ENCODE data around the gene SLC17A9. TPM values are rescaled to one million over a fixed set of nuclear protein-coding genes. Genes with fewer than 3 reads are reported as not detected.
A peak's percentile ranks its signal among the peaks of the same experiment; 100 is the strongest.

Gene SLC17A9
- total and polyA plus RNA-seq, 2 of the 8 experiments (the other 6 are each of a cell fraction or from before 2014, with no cell fraction given): 23.5 to 35.2 TPM

DNA sequence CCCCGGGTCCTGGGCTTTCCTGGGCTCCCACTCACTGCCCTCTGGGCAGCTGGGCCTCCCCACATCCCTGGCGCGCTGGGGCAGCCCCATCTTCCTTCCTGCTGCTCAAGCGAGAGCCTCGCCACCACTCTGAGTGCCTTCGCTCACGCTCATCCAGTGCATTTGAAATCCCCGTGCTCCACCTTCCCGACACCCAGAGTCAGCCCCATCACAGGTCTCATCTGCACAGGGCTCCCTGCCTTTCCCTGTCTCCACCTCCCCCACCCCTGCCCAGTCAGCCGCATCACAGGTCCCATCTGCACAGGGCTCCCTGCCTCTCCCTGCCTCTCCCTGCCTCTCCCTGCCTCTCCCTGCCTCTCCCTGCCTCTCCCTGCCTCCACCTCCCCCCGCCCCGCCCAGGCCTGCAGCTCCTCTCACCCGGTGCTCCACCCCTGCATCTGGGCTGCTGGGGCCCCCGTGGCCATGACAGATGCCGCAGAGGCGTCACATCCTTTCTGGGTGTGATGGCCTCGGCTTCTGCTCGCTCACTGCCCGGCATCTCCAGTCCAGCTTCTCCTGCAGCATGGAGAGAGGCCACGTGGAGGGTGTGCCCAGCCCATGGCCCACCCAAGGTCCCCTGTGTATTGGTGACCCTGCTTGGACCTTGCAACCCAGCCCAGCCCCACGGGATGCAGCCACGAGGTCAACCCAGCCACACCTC lies 63.3 kb downstream of the SLC17A9 start:
- peaks cover 0 to 11% (median 6%) of the 10 kb centered on the region in 4 experiments; a peak in 6 of 7 replicates for H3K4me1 ChIP-seq (replicated peaks in 1 of 4; ENCODE audit: control insufficient read depth in 3 of 4, insufficient read depth in 4 of 4, low read length in 3 of 4)
- no peak for FAIRE-seq
- no peak overlapping the region for H3K4ac ChIP-seq (replicated peaks; ENCODE audit: insufficient read length, low read depth, low read length)
- H3K18ac ChIP-seq (ENCODE audit: extremely low read depth, low read length): no peak overlapping the region
- no peak overlapping the region for H3K4me3 ChIP-seq (ENCODE audit: extremely low read depth in 1 of 4, insufficient read depth in 2 of 4, low read depth in 3 of 4, low read length in 4 of 4)
- H3K9me3 ChIP-seq (ENCODE audit: insufficient read depth in 2 of 2, low read depth in 1 of 2, low read length in 1 of 2): peaks cover 5 to 8% of the 10 kb centered on the region in 2 experiments; a peak in 3 of 4 replicates
- TF ChIP-seq PHF8 (conservative IDR thresholded peaks at IDR 0.05; ENCODE audit: low read depth, low read length): no peak
- TF ChIP-seq CHD1 (IDR thresholded peaks at IDR 0.05; ENCODE audit: low read depth, low read length): no peak
- TF ChIP-seq POU5F1 (IDR thresholded peaks at IDR 0.05; ENCODE audit: low read depth, low read length): no peak
- no peak for TF ChIP-seq BCL11A (IDR thresholded peaks at IDR 0.05; ENCODE audit: low read depth in 2 of 2, low read length in 2 of 2)
- no peak for TF ChIP-seq GABPA (IDR thresholded peaks at IDR 0.05; ENCODE audit: borderline replicate concordance, insufficient read depth, low read length)
- no peak for TF ChIP-seq POLR2A (IDR thresholded peaks at IDR 0.05; ENCODE audit: control extremely low read depth in 1 of 2, low read depth in 2 of 2, low read length in 2 of 2)
- no peak for TF ChIP-seq MAFK (IDR thresholded peaks at IDR 0.05; ENCODE audit: low read depth, low read length)
- TF ChIP-seq ZNF274 (IDR thresholded peaks at IDR 0.05; ENCODE audit: borderline replicate concordance, extremely low read depth, low read length): no peak
- TF ChIP-seq CREB1 (IDR thresholded peaks at IDR 0.05): no peak
- no peaks in the 10 kb centered on the region for H3K79me2 ChIP-seq (ENCODE audit: control insufficient read depth in 1 of 2, insufficient read depth in 2 of 2, low read length in 2 of 2)
- ChIA-PET POLR2A (ENCODE audit: partially characterized antibody) (interaction anchor here (1.5 kb wide), 1 partner anchor 81 kb away, joined by 3 read pairs; no protein-coding TSS in a partner anchor), CTCF (ENCODE audit: partially characterized antibody) (interaction anchor here (0.5 to 1.8 kb wide), 4 partner anchors 25 to 115 kb away, joined by 3 to 5 read pairs (median 4); no protein-coding TSS in a partner anchor)
- H2BK5ac ChIP-seq (ENCODE audit: low read depth, low read length): no peak overlapping the region
- no peak overlapping the region for H3K27ac ChIP-seq (ENCODE audit: low read depth, low read length)
- no peak overlapping the region for H3K23ac ChIP-seq (ENCODE audit: insufficient read length)
- no peaks in the 10 kb centered on the region for H3K36me3 ChIP-seq (ENCODE audit: control insufficient read depth in 2 of 4, insufficient read depth in 4 of 4, low read length in 3 of 4)
- no peaks in the 10 kb centered on the region for H3K23me2 ChIP-seq (ENCODE audit: low read depth, low read length)
- H2BK12ac ChIP-seq (ENCODE audit: low read depth, low read length): peak overlapping the region; percentile 17; the same call in 1 of the 2 replicates
- H2AFZ ChIP-seq (ENCODE audit: low read length): no peak overlapping the region
- no peak overlapping the region for H3K4me2 ChIP-seq (ENCODE audit: insufficient read depth in 1 of 2, low read depth in 2 of 2, low read length in 2 of 2)
- no peak overlapping the region for H2BK20ac ChIP-seq (ENCODE audit: low read length)
- H2BK15ac ChIP-seq (ENCODE audit: low read length): no peak overlapping the region
- no peak overlapping the region for H3K56ac ChIP-seq (replicated peaks; ENCODE audit: insufficient read length, low read depth, low read length)
- no peak overlapping the region for H4K91ac ChIP-seq (replicated peaks; ENCODE audit: insufficient read length, low read length)
- no peak overlapping the region for H2AK5ac ChIP-seq (ENCODE audit: low read depth, low read length)
- WGBS, 2 experiments (ENCODE audit: extremely low coverage in 1 of 2, insufficient coverage in 1 of 2, insufficient read length in 1 of 2, insufficient replicate concordance in 2 of 2, low coverage in 1 of 2, low lambda C conversion rate in 2 of 2, missing lambda C conversion rate in 1 of 2): 97% methylated on average over 19 of the region's 22 CpGs; no CpG with 5 or more reads in 1 of the 2 experiments
- H2BK120ac ChIP-seq (replicated peaks; ENCODE audit: low read depth, low read length): no peak overlapping the region
- no peak overlapping the region for H3K9ac ChIP-seq (replicated peaks in 1 of 4; ENCODE audit: extremely low read depth in 1 of 4, low read depth in 3 of 4, low read length in 3 of 4)
- H3K79me1 ChIP-seq (ENCODE audit: low read depth, low read length): no peaks in the 10 kb centered on the region
- H4K20me1 ChIP-seq (replicated peaks in 1 of 2; ENCODE audit: control insufficient read depth in 1 of 2, insufficient read depth in 2 of 2, low read length in 2 of 2): no peaks in the 10 kb centered on the region
- no peak for DNase-seq (ENCODE audit: low read depth in 1 of 2, low spot score in 2 of 2)
- peaks cover 0 to 14% (median 7%) of the 10 kb centered on the region in 4 experiments; a peak in 6 of 7 replicates for H3K27me3 ChIP-seq (replicated peaks in 1 of 4; ENCODE audit: control insufficient read depth in 3 of 4, extremely low read depth in 1 of 4, insufficient read depth in 3 of 4, low read length in 3 of 4)
- H4K8ac ChIP-seq (ENCODE audit: extremely low read depth, insufficient read depth, low read length): 0 out of 2 replicates have a peak overlapping the region, but pooled peaks have one; percentile 53
- H3K14ac ChIP-seq (ENCODE audit: insufficient read length): no peak overlapping the region
- H4K5ac ChIP-seq (ENCODE audit: insufficient read length, low read depth, low read length): no peak overlapping the region

Measured in H1 (cell line).